Lung (tissue), 12 donors: ENCODE results near the gene ADH1A. TPM values are rescaled to one million over a fixed set of nuclear protein-coding genes. Genes with fewer than 3 reads are reported as not detected.
"Not testable (repeated sequence)": the region's sequence is repeated elsewhere in the genome, so short reads cannot be mapped to it uniquely, and the experiment has no call there.

Experiments used
- ATAC-seq: fragments of 200-7000 bp; cut with Tn5 transposase; one replicate; pipeline ENCODE4 v1.9.1; 2020; ENCODE audit warnings: moderate number of reproducible peaks; ENCODE audit not compliant: insufficient read depth, low FRiP score
- DNase-seq, 3 donors: peaks; one replicate each; pipeline ENCODE4 v3.0.0-alpha.2; 2013 to 2017
- H3K27ac ChIP-seq, 2 donors: one replicate each; pipeline ENCODE4 v1.5.1; 2013; ENCODE audit warnings: mild to moderate bottlenecking in 2 of 2, moderate library complexity in 2 of 2, control low read depth in 1 of 2, inconsistent platforms in 1 of 2, low read depth in 1 of 2, low read length in 1 of 2
- H3K27me3 ChIP-seq, 3 donors: one replicate each; pipeline ENCODE4 v1.5.1; 2013; ENCODE audit warnings: low read length in 2 of 3; ENCODE audit not compliant: control insufficient read depth in 3 of 3, insufficient read depth in 3 of 3
- H3K36me3 ChIP-seq, 4 donors: one replicate each; pipeline ENCODE4 v1.5.1; 2013; ENCODE audit warnings: low read length in 4 of 4, mild to moderate bottlenecking in 1 of 4, moderate library complexity in 1 of 4; ENCODE audit not compliant: control insufficient read depth in 4 of 4, insufficient read depth in 4 of 4
- H3K4me1 ChIP-seq, 5 donors: one replicate each; pipeline ENCODE4 v1.5.1; 2013; ENCODE audit warnings: low read length in 5 of 5, mild to moderate bottlenecking in 2 of 5, moderate library complexity in 1 of 5; ENCODE audit not compliant: control insufficient read depth in 5 of 5, insufficient read depth in 5 of 5
- H3K4me3 ChIP-seq: one replicate; pipeline ENCODE4 v1.5.1; 2013; ENCODE audit warnings: mild to moderate bottlenecking, control low read depth, moderate library complexity
- H3K9ac ChIP-seq, 2 donors: one replicate each; pipeline ENCODE4 v1.5.1; 2013; ENCODE audit warnings: low read length in 2 of 2, control low read depth in 1 of 2; ENCODE audit not compliant: insufficient read depth in 1 of 2
- H3K9me3 ChIP-seq, 4 donors: one replicate each; pipeline ENCODE4 v1.5.1; 2013; ENCODE audit warnings: low read length in 3 of 4, mild to moderate bottlenecking in 1 of 4, moderate library complexity in 1 of 4; ENCODE audit not compliant: control insufficient read depth in 4 of 4, insufficient read depth in 3 of 4
- WGBS, 2 donors: extraction: QIAGEN DNeasy Blood & Tissue Kit; methylation state at CpG; one replicate each; pipeline ENCODE4 v1.1.7; 2013; 5-methylcytosine and 5-hydroxymethylcytosine counted together
- polyA plus RNA-seq, 2 donors: library from polyadenylated mRNA; stranded (reverse); fragments of 200-250 nt; gene quantifications; one replicate each; pipeline ENCODE4 v1.2.1, GENCODE V29; 2013
- total RNA-seq, 2 donors: library from RNA; depleted of rRNA in 1 of 2; stranded (reverse); fragments of >200 nt in 1 of 2; gene quantifications; one replicate each; pipeline ENCODE4 v1.2.1, GENCODE V29; 2014 to 2021
- TF ChIP-seq, protein P1 (sequence below): IDR thresholded peaks from 2 replicates; pipeline ENCODE4 v1.5.1; 2012; ENCODE audit warnings: mild to moderate bottlenecking; ENCODE audit errors: control extremely low read depth, extremely low read depth
- donor health status: control.
- donor health status: control.
- donor health status: Bipolar disorder and iron deficiency.
- donor health status: healthy.
- donor health status: DM: yes; HTN: yes; CAD: no.

The ADH1A gene
- total and polyA plus RNA-seq, 4 donors: 0.06 to 1.4 (median 0.23) TPM; not detected in 1

DNA sequence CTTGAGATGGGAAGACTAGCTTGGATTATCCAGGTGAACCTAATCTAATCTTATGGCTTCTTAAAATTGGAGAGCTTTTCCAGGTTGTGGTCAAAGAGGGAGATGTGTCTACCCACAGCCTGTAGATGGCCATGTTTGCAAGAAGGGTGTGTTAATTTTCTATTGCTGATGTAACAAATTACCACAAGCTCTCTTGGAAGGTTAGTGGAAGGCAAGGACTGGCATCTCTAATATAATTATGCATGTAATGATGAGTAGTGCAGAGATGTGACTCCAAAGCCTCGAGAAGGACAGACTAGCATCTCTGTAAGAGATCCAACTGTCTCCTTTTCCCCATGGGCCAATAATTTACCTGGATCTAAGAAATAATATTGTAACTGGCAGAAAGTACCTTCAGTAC lies 33.6 kb upstream of the ADH1A start:
- ATAC-seq: no peak

DNA sequence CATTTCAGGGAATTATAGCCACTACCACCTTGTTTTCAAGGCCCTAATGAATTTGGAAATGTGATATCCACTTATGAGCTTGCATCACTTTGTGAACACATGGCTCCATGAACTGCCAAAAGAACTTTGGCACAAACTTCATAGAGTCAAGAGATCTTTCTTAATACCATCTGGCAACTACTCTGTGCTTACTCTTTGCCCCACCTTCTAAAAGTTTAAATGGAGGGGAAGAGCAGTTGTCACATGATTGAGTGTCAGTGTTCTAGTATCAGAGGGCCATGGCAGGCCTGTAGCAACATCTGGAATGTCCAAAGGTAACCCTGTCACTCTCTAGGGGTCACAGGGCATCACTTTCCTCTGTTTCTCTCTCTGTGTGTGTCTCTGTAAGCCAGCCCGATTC lies 33.0 kb upstream of the ADH1A start:
- H3K4me1 ChIP-seq: peaks cover 0 to 42% (median 0%) of the 10 kb centered on the region in 5 donors
- WGBS, 2 donors: 73 to 95% methylated on average over 1 of the region's 1 CpG
- peaks cover 0 to 20% (median 7%) of the 10 kb centered on the region in 4 donors for H3K36me3 ChIP-seq
- no peak overlapping the region for H3K4me3 ChIP-seq
- ATAC-seq (no peak), DNase-seq (peak; percentile 60 to 97 (median 94))
- TF ChIP-seq, protein P1, sequence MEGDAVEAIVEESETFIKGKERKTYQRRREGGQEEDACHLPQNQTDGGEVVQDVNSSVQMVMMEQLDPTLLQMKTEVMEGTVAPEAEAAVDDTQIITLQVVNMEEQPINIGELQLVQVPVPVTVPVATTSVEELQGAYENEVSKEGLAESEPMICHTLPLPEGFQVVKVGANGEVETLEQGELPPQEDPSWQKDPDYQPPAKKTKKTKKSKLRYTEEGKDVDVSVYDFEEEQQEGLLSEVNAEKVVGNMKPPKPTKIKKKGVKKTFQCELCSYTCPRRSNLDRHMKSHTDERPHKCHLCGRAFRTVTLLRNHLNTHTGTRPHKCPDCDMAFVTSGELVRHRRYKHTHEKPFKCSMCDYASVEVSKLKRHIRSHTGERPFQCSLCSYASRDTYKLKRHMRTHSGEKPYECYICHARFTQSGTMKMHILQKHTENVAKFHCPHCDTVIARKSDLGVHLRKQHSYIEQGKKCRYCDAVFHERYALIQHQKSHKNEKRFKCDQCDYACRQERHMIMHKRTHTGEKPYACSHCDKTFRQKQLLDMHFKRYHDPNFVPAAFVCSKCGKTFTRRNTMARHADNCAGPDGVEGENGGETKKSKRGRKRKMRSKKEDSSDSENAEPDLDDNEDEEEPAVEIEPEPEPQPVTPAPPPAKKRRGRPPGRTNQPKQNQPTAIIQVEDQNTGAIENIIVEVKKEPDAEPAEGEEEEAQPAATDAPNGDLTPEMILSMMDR: no peak
- peak overlapping the region in 1 of 2 donors; percentile 73 for H3K27ac ChIP-seq
- H3K27me3 ChIP-seq: no peaks in the 10 kb centered on the region
- peaks cover 0 to 4% (median under 1%) of the 10 kb centered on the region in 4 donors for H3K9me3 ChIP-seq
- no peak overlapping the region for H3K9ac ChIP-seq

More for the DNA sequence above, 33.6 kb upstream of the ADH1A start:
- H3K36me3 ChIP-seq: peaks cover 0 to 15% (median 4%) of the 10 kb centered on the region in 4 donors
- no peak overlapping the region for H3K9ac ChIP-seq
- H3K4me3 ChIP-seq: no peak overlapping the region
- no peaks in the 10 kb centered on the region for H3K27me3 ChIP-seq
- peaks cover 0 to 4% (median under 1%) of the 10 kb centered on the region in 4 donors for H3K9me3 ChIP-seq
- WGBS, 2 donors: 66 to 67% methylated on average over 1 of the region's 1 CpG
- peak overlapping the region; percentile 45 to 73 for H3K27ac ChIP-seq
- TF ChIP-seq, protein P1: no peak
- peak in 1 of 3 donors; percentile 45 for DNase-seq
- H3K4me1 ChIP-seq: peaks cover 0 to 41% (median 0%) of the 10 kb centered on the region in 5 donors

DNA sequence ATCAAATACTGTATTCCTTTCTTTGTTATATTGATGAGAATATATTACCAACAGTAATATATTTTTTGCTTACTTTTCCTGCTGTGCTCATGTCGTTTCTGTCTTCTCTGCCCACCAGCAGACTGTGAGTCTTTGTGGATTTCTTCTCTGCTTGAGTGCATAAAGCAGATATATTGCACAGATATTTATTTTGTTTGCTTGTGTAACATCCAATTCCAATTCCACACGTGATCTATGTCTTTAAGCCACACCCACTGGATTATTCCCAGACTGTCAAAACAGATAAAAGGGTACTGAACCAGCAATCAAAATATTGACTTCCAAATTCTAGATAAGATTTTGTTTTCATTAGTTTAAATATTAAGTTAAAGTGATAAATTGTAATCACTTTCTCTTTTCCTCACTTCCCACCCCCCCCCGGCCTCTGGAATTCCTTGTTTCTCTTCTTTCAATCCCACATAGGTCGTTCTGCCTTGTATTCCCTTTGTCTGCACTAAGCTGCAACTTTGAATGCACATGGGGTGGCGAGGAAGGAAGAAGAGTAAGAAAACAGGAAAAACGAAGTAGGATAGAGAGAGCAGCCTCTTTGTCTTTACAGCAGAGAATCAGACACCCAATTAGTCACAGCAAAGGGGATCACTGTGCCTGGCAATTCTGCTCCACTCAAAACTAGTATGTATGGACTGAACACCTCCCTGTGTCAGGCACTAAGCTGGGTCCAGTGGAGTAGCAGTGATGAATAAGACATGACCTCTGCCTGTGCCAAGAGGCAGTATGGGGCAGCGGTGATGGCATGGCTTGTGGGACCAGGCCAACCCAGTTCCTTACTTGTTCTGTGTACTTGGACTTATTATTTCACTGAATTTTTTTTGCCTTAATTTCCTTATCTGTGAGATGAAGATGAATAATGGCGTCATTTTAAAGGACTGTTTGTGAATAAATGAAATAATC lies 30.7 kb upstream of the ADH1A start, which contains the start of gene ADH1B:
ADH1B (minus strand) TSS at position 161 of the 951 bp plus-strand sequence; CDS start at position 91, 70 bp downstream.
- ATAC-seq: no peak
- DNase-seq: peak; percentile 51 to 94 (median 87)
- H3K9ac ChIP-seq: peak within 1 kb of the TSS; percentile 21 to 96

GRCh38 chr4:99317811-99318210 lies 27.0 kb upstream of the ADH1A start:
- ATAC-seq: not testable (repeated sequence)
- 79 to 89% methylated on average over 8 of the region's 8 CpGs for WGBS, 2 donors

More for the DNA sequence above, 30.7 kb upstream of the ADH1A start, which contains the start of gene ADH1B:
- Histone ChIP-seq H3K36me3 (peaks cover 0 to 41% (median 15%) of the 10 kb centered on the region in 4 donors), H3K4me1 (peaks cover 0 to 58% (median 6%) of the 10 kb centered on the region in 5 donors), H3K27me3 (no peaks in the 10 kb centered on the region), H3K9me3 (no peaks in the 10 kb centered on the region), H3K4me3 (no peak within 1 kb of the TSS), H3K27ac (peak within 1 kb of the TSS in 1 of 2 donors; percentile 26)
- TF ChIP-seq, protein P1: no peak
- 36 to 53% methylated on average over 8 of the region's 8 CpGs for WGBS, 2 donors

More at GRCh38 chr4:99317811-99318210, 27.0 kb upstream of the ADH1A start:
- H3K27me3 ChIP-seq, H3K4me3 ChIP-seq, DNase-seq, H3K9me3 ChIP-seq: not testable (repeated sequence)
- Histone ChIP-seq H3K36me3 (peaks cover 0 to 60% (median 27%) of the 10 kb centered on the region in 4 donors), H3K27ac (peak overlapping the region in 1 of 2 donors; percentile 80), H3K9ac (peak overlapping the region in 1 of 2 donors; percentile 71), H3K4me1 (peaks cover 0 to 44% (median 6%) of the 10 kb centered on the region in 5 donors)
